K562 (cell line): ENCODE data around the gene ANKS1A.

Experiments
- CEBPG ChIP-seq, 3 experiments: fragments of 200-800 bp in 1 of 3; sonication (Bioruptor generic) in 1 of 3; sonication (generic) in 1 of 3; formaldehyde crosslinking in 1 of 3; IDR thresholded peaks in 2 of 3; conservative IDR thresholded peaks in 1 of 3; 2 replicates each; pipeline versions ENCODE4 v1.6.1 to v1.8.0; 2016 to 2022; ENCODE audit warnings: missing compliant biosample characterization in 2 of 3, missing genetic modification characterization in 2 of 3, mild to moderate bottlenecking in 1 of 3, missing genetic modification reagents in 1 of 3
- CTCF ChIP-seq, 3 experiments: IDR thresholded peaks in 2 of 3; conservative IDR thresholded peaks in 1 of 3; 2 replicates each; pipeline ENCODE4 v1.5.1; 2011 to 2012; ENCODE audit warnings: low read length in 3 of 3, mild to moderate bottlenecking in 3 of 3, control low read depth in 2 of 3, improper control_type of control experiment in 1 of 3, inconsistent platforms in 1 of 3, low read depth in 1 of 3, mixed read lengths in 1 of 3, moderate library complexity in 1 of 3; ENCODE audit not compliant: insufficient read depth in 2 of 3
- ELF1 ChIP-seq: fragments of 200-800 bp; sonication (Bioruptor generic); IDR thresholded peaks from 2 replicates; pipeline ENCODE4 v1.6.1; 2016; ENCODE audit warnings: missing genetic modification characterization, missing compliant biosample characterization
- EZH2 ChIP-seq: IDR thresholded peaks from 2 replicates; pipeline ENCODE4 v1.6.1; 2012; ENCODE audit warnings: low read depth, mild to moderate bottlenecking, inconsistent platforms, low read length, borderline replicate concordance
- HDAC2 ChIP-seq: fragments of 450-650 bp; IDR thresholded peaks from 2 replicates; pipeline ENCODE4 v1.6.1; 2016; ENCODE audit warnings: mild to moderate bottlenecking
- MCM2 ChIP-seq: fragments of 450-650 bp; IDR thresholded peaks from 2 replicates; pipeline ENCODE4 v1.6.1; 2017; ENCODE audit warnings: low read depth, mild to moderate bottlenecking
- NRF1 ChIP-seq, 2 experiments: fragments of 450-650 bp; IDR thresholded peaks in 1 of 2; conservative IDR thresholded peaks in 1 of 2; 2 replicates each; pipeline ENCODE4 v1.6.1; 2014; ENCODE audit warnings: mild to moderate bottlenecking in 2 of 2
- SIX5 ChIP-seq, 2 experiments: IDR thresholded peaks; 2 replicates each; pipeline ENCODE4 v1.6.1; 2011; ENCODE audit warnings: low read length in 2 of 2, borderline replicate concordance in 1 of 2, low read depth in 1 of 2, mild to moderate bottlenecking in 1 of 2, moderate library complexity in 1 of 2; ENCODE audit not compliant: insufficient read depth in 1 of 2
- SRF ChIP-seq, 2 experiments: fragments of 250-450, 450-650 bp in 1 of 2; sonication (Bioruptor Pico) in 1 of 2; sonication (generic) in 1 of 2; formaldehyde crosslinking; IDR thresholded peaks; 2 replicates each; pipeline versions ENCODE4 v1.5.0 to v1.5.1; 2020 to 2022; ENCODE audit warnings: mild to moderate bottlenecking in 1 of 2, missing genetic modification reagents in 1 of 2
- ZNF239 ChIP-seq: fragments of 250-450 bp; sonication (Bioruptor Pico); IDR thresholded peaks from 2 replicates; pipeline ENCODE4 v1.4.0; 2020; ENCODE audit warnings: mild to moderate bottlenecking
- ZNF24 ChIP-seq: fragments of 450-650 bp; IDR thresholded peaks from 2 replicates; pipeline ENCODE4 v1.6.1; 2016

GRCh38 chr6:35052694-35053565 is 163.9 kb downstream of the ANKS1A start:
- TF ChIP-seq ZNF239 (CRISPR knock-in tag) (no peak), ELF1 (tag) (no peak), SIX5 (IDR thresholded peaks at IDR 0.05; ENCODE audit: borderline replicate concordance in 1 of 2, insufficient read depth in 1 of 2, low read depth in 1 of 2, low read length in 2 of 2) (no peak), EZH2 (no peak), MCM2 (no peak), NRF1 (conservative IDR thresholded peaks at IDR 0.05 in 1 of 2, IDR thresholded peaks at IDR 0.05 in 1 of 2) (no peak), CTCF (IDR thresholded peaks at IDR 0.05 in 2 of 3, conservative IDR thresholded peaks at IDR 0.05 in 1 of 3; ENCODE audit: insufficient read depth in 2 of 3, low read depth in 1 of 3, low read length in 3 of 3) (no peak), SRF (CRISPR knock-in tag; IDR thresholded peaks at IDR 0.05) (no peak), HDAC2 (no peak), CEBPG (CRISPR knock-in tag; IDR thresholded peaks at IDR 0.05) (no peak), CEBPG (tag; conservative IDR thresholded peaks at IDR 0.05 in 1 of 2, IDR thresholded peaks at IDR 0.05 in 1 of 2) (no peak), ZNF24 (no peak)
